Suppressor macrophage (primary cell): ENCODE results near the gene CTSE.

ENCODE experiments used
- DNase-seq, 4 experiments: peaks; one replicate each; pipeline ENCODE4 v3.0.0-alpha.2; 2020 to 2022

Gene CTSE

DNA sequence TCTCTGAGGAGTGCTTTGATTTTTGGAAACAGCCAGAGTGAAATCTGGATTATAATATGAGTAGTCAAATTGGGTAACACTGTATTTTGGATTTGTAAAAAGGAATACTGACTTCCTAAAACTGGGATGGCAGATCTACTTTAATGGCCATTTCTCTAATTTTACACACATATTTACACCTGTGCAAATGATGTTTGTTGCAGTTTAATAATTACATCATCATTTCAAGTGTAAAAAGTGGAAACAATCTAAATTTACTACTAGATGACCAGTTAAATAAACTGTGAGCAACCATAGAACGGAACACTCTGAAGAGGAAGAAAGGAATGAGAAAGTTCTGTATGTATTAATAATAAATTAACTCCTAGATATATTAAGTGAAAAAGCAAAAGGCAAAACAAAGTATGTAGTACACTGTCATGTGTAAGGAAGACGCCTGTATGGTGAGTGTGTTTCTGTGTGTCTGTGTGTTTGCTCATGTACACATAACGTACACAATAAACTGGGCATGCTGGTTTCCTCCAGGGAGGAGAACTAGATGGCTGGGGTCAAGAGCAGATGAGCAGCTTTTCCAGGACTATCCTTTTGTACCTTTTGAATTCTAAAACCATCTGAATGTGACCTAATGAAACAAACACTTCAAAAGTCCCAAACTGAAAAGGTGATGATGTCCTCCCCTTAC, 26.4 kb upstream of the CTSE start:
- no peak for DNase-seq

DNA sequence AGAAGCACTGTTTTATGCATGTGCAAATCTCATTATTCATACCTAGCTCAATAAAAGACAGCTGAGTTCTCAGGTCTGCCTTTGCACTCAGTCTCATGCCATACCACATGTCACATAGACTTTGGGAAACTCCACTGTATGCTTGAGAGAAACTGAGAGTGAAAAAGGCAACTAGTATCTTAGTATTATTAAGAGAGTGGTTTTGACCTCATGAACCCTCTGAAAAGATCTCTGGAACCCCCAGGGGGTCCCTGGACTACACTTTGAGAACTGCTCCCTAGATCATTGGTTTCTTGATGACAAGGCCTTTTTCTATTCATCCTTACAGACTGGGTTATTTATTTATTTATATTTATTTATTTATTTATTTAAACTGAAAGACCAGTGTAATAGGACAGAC, 25.6 kb upstream of the CTSE start:
- DNase-seq = no peak

DNA sequence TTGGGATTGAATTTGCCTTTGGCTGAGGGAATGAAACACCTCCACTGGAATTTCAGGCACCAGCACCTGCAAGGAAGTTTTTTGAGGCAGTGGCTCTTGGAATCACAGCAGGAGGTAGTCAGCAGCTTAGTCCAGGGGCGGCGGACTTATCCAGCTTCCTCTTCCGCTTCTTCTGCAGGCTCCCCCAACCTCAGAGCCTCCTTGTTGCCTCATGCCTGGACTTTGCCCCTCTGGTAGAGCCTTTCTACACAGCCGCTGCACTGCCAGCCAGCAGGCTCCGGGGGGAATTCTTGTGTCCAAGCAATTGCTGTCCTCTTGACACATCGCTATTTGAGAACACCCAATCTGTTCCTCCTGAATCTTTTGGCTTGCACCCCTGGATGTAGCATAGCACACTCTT, 24.9 kb upstream of the CTSE start:
- peak; percentile 73 to 85 (median 84) for DNase-seq

GRCh38 chr1:206047271-206047670, 23.6 kb upstream of the CTSE start:
- DNase-seq = no peak

DNA sequence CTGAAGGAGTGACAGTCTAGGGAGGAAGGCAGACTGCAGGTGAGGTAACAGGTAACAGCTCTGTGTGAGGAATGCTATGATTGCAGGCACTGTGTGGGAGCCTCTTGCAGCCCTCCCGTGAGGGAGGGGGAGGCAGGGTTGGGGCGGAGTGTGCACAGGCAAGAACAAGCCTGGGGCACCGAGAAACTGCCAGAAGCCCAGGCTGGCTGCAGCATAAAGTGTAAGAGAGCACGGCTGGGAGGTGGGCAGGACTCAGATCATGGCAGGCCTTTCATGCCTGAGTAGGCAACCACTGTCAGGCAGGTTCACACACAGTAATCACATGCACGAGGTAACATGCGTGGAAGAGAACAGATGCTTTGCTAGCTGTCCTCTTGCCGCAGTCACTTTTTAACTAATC, 17.9 kb upstream of the CTSE start:
- no peak for DNase-seq

DNA sequence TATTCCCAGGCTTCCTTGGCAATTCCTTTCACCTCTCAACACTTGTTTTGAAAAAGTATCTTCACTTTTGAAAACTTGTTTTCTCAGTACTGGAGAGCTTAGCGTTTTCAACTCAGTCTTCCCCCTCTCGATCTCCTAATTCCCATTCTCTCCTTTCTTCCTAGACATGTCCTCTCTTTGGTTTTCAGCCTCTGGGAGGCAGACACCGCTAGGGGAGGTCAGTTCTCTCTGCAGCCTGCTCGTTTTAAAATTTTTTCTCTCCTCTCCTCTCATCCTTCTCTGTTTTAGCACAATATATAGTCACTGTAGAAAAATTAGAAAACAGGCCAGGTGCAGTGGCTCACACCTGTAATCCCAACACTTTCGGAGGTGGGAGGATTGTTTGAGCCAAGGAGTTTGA, 16.6 kb upstream of the CTSE start:
- no peak for DNase-seq

GRCh38 chr1:206039046-206039973, 15.6 kb upstream of the CTSE start:
- DNase-seq = peak in 3 of 4 experiments; percentile 51 to 65 (median 59)

- no peak for DNase-seq
Measured at GRCh38 chr1:206037581-206037980, 13.9 kb upstream of the CTSE start.

DNA sequence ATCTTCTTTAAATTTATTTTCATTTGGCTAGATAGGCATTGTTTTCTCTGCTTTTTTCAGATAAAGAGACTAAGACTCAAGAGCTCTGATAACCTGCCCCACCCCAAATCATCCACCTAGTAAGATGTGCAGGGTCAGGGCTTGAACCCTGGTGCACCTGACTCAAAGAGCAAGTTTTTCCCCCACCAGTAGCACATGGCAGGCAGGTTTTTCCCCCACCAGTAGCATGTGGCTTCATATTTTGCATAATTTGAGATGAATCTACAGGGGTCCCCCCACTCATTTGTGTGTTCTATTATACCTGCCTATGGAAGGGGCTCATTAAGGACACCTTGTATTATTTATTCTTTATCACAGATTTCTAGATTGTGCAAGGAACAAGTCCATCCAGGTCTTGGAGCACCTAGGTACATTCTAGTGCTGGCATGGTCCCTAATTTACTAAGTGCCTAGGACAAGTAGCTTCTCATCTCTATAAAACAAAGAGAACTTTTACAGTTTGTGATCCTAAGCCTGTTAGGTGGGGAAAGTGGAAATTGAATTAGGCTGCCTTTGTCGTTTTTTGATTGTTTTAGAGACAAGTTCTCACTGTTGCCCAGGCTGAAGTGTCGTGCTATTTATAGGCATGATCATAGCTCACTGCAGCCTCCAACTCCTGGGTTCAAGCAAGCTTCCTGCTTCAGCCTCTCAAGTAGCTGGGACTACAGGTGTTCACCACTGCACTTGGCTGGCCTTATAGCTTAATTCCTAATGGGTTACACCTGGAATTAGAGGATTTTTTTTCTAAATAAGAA, 13.2 kb upstream of the CTSE start:
- peak in 3 of 4 experiments; percentile 13 to 33 (median 31) for DNase-seq

DNA sequence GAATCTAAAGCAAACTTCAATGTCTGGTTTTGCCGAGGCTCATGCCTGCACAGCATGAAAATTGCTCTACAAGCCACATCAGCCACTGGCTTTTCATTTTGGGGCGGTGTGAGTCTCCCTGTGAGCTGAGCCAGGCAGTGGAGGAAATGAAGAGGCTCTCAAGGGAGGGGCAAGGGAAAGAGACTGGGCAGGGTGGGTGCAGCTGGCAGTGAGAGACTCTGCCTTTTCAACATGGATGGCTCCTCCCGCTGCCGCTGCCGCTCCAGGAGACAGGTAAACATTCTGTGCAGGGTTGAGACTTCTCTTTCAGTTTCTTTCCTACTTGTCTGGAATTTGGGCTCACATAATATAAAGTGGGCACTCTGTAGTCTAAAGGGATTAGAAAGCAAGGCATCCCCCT, 11.3 kb upstream of the CTSE start:
- no peak for DNase-seq

DNA sequence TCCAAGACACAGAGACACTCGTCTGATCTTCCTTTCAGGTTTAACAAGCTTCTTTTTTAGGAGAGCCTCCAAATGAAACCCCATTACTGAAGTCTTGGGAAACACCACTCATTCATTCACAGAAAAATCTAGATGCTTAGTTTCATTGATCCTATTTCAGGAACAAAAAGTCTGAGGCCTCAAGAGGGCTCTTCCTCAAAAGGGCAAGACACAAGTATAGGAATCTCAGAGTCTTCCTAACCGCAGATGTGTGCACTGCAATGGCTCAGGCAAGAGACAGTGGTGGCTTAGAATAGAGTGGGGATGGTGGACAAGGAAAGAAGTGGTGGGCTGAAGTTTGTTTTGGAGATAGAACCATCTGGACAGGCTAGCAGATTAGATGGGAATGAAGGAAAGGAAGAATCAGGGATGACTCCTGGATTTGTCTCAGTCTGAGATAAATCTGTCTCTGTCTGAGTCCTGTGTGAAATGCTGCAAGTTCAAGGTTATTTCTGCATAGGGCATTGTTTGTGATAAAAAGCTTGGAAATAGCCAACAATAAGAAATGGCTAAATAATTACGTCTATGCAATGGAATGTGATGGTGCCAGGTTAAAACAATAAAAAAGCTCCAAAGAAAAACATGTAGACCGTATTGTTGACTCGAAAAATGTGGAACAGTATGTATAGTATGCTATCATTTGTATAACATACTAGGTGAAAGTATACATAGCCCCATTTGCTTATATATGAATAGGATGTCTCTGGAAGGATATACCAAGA, 8.9 kb upstream of the CTSE start:
- peak; percentile 54 to 79 (median 69) for DNase-seq

DNA sequence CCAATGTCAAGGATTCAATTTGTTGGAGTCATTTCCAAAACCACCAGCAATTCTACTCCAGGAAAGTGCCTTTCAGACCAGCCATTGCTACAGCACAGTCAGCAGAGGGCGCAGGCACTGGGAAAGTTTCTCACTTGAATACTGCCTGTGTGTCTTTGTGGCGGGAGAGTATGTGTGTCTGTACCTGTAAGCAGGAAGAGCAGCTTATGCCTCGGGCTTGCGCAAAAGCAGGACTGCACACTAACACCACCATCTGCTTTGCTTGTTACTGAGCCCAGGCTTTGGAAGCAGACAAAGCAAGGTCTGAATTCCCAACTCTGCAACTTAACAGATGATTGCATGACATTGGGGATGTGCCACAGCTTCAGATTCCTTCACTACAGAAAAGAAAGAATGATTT, 7.0 kb upstream of the CTSE start:
- DNase-seq = peak; percentile 70 to 84 (median 78)

GRCh38 chr1:206030191-206030590, 6.5 kb upstream of the CTSE start:
- no peak for DNase-seq

- no peak for DNase-seq
Measured at GRCh38 chr1:206029484-206029883, 5.8 kb upstream of the CTSE start.

DNA sequence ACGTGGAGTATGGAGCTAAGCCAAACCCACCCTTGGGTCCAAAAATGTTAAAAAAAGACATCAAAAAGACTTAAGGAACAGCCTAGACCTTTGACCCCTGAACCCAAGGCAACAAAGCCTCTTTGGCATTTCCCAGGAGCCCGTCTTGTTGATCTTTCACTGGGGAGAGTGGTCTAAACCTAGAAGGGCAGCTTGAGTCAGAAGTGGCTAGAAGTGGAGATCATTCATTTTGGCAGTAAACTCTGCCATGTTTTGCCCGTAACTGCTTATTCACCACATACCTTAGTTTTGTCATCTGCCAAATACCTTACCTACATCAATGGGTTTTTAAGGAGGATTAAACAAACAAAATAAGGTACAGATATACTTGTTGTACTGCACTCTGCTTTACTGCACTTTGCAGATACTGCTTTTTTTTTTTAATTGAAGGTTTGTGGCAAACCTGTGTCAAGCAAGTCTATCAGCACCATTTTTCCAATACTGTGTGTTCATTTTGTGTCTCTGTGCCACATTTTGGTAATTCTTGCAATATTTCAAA, 1.7 kb upstream of the CTSE start:
- DNase-seq = no peak

GRCh38 chr1:206022766-206023165, 929 bp downstream of the CTSE start:
- DNase-seq = no peak

DNA sequence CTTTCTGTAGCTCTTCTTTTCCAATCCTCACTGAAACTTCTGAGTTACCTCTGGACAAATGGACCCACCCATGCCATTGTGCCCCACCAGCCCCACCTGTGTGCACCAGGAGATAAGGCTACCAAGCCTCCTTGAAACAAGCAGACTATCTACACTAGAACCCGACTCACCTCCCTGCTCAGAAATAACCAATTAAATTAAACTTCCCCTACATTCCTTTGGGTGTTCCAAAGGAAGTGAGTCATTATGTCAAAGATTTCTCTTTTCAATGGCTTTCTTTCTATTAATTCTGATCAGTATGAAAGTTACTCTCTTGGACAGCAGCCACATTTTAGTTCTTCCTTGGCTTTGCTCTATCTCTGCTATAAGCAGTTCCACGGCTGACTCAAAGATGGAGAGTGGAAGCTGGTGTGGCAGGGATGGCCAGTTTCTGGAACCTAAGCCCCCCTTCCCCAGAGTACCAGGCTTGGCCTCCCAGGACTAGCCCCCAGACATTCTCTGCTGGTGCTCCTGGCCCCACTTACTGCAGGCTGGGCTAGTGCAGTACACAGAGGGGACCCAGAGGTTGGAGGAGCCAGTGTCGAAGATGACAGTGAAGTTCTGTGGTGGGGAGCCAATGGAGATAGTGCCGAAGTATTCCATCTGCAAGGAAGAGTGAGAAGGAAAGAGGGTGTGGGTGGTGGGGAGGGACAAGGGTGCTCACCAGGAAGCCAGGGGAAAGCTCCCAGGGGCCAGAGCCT, 1.9 kb downstream of the CTSE start:
- DNase-seq = no peak

- no peak for DNase-seq
Measured at GRCh38 chr1:206021008-206021625, 2.6 kb downstream of the CTSE start.

- DNase-seq = no peak
Measured at GRCh38 chr1:206020393-206021007, 3.2 kb downstream of the CTSE start.

DNA sequence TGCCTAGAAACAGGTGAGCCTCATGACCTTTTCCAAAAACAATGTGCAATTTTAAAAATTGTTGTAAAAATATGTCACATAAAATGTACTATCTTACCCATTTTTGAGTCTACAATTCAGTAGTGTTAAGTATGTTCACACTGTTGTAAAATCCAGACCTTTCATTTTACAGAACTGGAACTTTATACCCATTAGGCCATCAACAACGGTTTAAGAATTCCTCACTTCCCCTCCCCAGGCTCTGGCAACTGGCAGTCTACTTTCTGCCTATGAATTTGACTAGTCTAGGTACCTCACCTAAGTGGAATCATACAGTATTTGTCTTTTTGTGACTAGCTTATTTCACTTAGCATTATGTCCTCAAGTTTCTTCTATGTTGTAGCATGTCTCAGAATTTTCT, 8.6 kb downstream of the CTSE start:
- peak in 2 of 4 experiments; percentile 35 to 48 for DNase-seq
